ENCODE measurements around the gene SOS2.

DNA sequence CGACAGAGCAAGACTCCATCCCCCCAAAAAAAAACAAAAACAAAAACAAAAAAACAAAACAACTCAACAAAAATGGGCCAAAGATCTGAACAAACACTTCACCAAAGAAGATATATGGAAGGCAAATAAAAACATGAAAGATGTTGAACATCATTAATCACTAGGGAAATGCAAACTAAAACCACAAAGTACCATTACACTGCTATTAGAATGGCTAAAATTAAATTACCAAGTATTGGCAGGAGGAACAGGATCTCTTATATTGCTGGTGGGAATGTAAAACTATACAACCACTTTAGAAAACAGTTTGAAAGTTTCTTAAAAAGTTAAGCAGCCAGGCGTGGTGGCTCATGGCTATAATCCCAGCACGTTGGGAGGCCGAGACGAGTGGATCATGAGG is 12.9 kb downstream of the SOS2 start:
- TF ChIP-seq, protein P1, sequence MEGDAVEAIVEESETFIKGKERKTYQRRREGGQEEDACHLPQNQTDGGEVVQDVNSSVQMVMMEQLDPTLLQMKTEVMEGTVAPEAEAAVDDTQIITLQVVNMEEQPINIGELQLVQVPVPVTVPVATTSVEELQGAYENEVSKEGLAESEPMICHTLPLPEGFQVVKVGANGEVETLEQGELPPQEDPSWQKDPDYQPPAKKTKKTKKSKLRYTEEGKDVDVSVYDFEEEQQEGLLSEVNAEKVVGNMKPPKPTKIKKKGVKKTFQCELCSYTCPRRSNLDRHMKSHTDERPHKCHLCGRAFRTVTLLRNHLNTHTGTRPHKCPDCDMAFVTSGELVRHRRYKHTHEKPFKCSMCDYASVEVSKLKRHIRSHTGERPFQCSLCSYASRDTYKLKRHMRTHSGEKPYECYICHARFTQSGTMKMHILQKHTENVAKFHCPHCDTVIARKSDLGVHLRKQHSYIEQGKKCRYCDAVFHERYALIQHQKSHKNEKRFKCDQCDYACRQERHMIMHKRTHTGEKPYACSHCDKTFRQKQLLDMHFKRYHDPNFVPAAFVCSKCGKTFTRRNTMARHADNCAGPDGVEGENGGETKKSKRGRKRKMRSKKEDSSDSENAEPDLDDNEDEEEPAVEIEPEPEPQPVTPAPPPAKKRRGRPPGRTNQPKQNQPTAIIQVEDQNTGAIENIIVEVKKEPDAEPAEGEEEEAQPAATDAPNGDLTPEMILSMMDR (IDR thresholded peaks at IDR 0.05; ENCODE audit: insufficient read depth, low read length, poor library complexity, severe bottlenecking): no peak
- no peak for TF ChIP-seq EZH2phosphoT487 (conservative IDR thresholded peaks at IDR 0.05; ENCODE audit: low read length)

Measured in SU-DHL-6 (cell line).